ENCODE measurements around the gene ZNF189. TPM values are rescaled to one million over a fixed set of nuclear protein-coding genes. Genes with fewer than 3 reads are reported as not detected.
A peak's percentile ranks its signal among the peaks of the same experiment; 100 is the strongest.

ZNF189 gene
- total RNA-seq, 1 experiment from 2014 or later: 15.5 TPM

DNA sequence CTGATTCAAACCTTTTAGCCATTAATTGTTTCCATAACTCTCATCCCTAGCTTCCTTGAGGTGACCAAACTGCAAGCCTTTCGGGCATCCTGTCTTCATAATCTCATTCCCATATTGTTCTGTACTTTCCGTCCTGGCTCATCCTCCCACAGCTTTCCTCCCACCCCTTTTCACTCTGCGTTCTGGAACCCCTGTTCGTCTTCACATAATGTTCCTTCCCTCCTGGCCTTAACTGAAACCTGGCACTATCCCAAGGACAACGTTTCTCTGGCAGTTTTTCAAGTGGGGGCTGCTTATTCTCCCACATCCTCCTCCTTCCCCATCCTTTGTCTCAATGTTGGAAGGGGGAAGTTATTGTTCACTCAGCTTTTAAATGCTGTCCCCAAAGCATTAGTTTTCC, 1.5 kb downstream of the ZNF189 start:
- peaks cover 19% of the 10 kb centered on the region for H3K4me1 ChIP-seq (ENCODE audit: low read length)
- peak overlapping the region; percentile 75; the same call in 1 of the 2 replicates for H3K9ac ChIP-seq (ENCODE audit: low read length)
- no peaks in the 10 kb centered on the region for H4K20me1 ChIP-seq (ENCODE audit: insufficient read depth, low read depth, low read length)
- peak overlapping the region; percentile 79 for H3K4me3 ChIP-seq (ENCODE audit: low read length)
- H3K36me3 ChIP-seq (ENCODE audit: insufficient read depth, low read length): peaks cover 70% of the 10 kb centered on the region
- H3K27ac ChIP-seq (ENCODE audit: low read length): no peak overlapping the region
- peaks cover 67% of the 10 kb centered on the region for H3K79me2 ChIP-seq (ENCODE audit: low read length)
- peaks cover 32% of the 10 kb centered on the region for H3K9me3 ChIP-seq (ENCODE audit: low read length)
- H3K27me3 ChIP-seq (ENCODE audit: low read length): no peaks in the 10 kb centered on the region
- no peak for DNase-seq
- peak overlapping the region; percentile 88 for H3K4me2 ChIP-seq (ENCODE audit: low read depth, low read length, poor library complexity, severe bottlenecking)
- H3K9me2 ChIP-seq (replicated peaks; ENCODE audit: insufficient read depth, low read length): no peaks in the 10 kb centered on the region
- H2AFZ ChIP-seq (ENCODE audit: low read length): no peak overlapping the region

DNA sequence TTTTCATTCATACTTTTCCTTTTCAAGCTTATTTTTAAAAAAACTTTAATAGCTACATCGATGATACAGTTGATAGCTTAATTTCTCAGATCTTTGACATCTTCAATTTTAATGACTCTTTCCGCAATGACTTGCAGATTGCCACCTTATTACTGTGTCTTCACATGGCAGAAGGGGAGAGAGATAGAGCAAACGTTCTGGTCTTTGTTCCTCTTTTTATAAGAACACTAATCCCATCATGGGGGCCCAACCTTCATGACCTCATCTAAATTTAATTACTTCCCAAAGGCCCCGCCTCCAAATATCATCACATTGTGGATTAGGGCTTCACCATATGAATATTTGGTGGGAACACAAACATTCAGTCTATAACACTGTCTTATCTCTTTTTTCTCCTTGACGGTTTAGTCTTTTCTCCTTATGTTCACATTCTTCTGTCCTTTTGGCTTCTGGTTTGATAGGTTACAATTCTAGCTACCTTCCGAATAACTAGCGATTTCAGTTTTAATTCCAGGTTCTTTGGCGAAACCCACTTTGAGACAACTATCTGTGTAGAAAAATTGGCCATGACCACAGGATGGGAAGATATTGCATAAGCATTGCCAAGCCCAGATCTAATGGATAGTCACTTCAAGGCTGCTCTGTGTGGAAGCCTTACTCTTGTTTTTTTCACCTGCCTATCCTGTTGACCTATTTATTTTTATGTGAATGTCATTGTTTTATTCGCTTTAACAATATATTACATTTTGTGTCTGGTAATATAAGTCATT, 5.0 kb downstream of the ZNF189 start:
- no peak for DNase-seq
- Histone ChIP-seq H3K4me2 (ENCODE audit: low read depth, low read length, poor library complexity, severe bottlenecking) (no peak overlapping the region), H3K79me2 (ENCODE audit: low read length) (peaks cover 34% of the 10 kb centered on the region), H3K4me3 (ENCODE audit: low read length) (no peak overlapping the region), H2AFZ (ENCODE audit: low read length) (no peak overlapping the region), H3K9ac (ENCODE audit: low read length) (no peak overlapping the region), H3K27ac (ENCODE audit: low read length) (no peak overlapping the region), H3K9me3 (ENCODE audit: low read length) (peaks cover 51% of the 10 kb centered on the region), H3K9me2 (replicated peaks; ENCODE audit: insufficient read depth, low read length) (no peaks in the 10 kb centered on the region), H3K36me3 (ENCODE audit: insufficient read depth, low read length) (peaks cover 85% of the 10 kb centered on the region), H4K20me1 (ENCODE audit: insufficient read depth, low read depth, low read length) (no peaks in the 10 kb centered on the region), H3K27me3 (ENCODE audit: low read length) (no peaks in the 10 kb centered on the region), H3K4me1 (ENCODE audit: low read length) (peaks cover 13% of the 10 kb centered on the region)

DNA sequence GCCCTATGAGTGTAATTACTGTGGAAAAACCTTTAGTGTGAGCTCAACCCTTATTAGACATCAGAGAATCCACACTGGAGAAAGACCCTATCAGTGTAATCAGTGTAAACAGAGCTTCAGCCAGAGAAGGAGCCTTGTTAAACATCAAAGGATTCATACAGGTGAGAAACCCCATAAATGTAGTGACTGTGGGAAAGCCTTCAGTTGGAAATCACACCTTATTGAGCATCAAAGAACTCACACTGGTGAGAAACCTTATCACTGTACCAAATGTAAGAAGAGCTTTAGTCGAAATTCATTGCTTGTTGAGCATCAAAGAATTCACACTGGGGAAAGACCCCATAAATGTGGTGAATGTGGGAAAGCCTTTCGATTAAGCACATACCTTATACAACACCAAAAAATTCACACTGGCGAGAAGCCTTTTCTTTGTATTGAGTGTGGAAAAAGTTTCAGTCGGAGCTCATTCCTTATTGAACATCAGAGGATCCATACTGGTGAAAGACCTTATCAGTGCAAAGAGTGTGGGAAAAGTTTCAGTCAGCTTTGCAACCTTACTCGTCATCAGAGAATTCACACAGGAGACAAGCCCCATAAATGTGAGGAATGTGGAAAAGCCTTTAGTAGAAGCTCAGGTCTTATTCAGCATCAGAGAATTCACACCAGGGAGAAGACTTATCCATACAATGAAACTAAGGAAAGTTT, 9.9 kb downstream of the ZNF189 start:
- H3K9me2 ChIP-seq (replicated peaks; ENCODE audit: insufficient read depth, low read length): no peaks in the 10 kb centered on the region
- no peaks in the 10 kb centered on the region for H3K79me2 ChIP-seq (ENCODE audit: low read length)
- no peak overlapping the region for H3K4me2 ChIP-seq (ENCODE audit: low read depth, low read length, poor library complexity, severe bottlenecking)
- H3K4me3 ChIP-seq (ENCODE audit: low read length): no peak overlapping the region
- H3K9ac ChIP-seq (ENCODE audit: low read length): no peak overlapping the region
- H3K4me1 ChIP-seq (ENCODE audit: low read length): no peaks in the 10 kb centered on the region
- no peaks in the 10 kb centered on the region for H4K20me1 ChIP-seq (ENCODE audit: insufficient read depth, low read depth, low read length)
- H2AFZ ChIP-seq (ENCODE audit: low read length): no peak overlapping the region
- no peaks in the 10 kb centered on the region for H3K27me3 ChIP-seq (ENCODE audit: low read length)
- peaks cover 62% of the 10 kb centered on the region for H3K9me3 ChIP-seq (ENCODE audit: low read length)
- no peak for DNase-seq
- peaks cover 63% of the 10 kb centered on the region for H3K36me3 ChIP-seq (ENCODE audit: insufficient read depth, low read length)
- H3K27ac ChIP-seq (ENCODE audit: low read length): no peak overlapping the region

DNA sequence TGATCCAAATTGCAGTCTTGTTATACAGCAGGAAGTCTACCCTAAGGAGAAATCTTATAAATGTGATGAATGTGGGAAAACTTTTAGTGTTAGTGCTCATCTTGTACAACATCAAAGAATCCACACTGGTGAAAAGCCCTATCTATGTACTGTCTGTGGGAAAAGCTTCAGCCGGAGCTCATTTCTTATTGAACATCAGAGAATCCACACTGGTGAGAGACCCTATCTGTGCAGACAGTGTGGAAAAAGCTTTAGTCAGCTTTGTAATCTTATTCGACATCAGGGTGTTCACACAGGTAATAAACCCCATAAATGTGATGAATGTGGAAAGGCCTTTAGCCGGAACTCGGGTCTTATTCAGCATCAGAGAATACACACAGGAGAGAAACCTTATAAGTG, 10.4 kb downstream of the ZNF189 start:
- Histone ChIP-seq H3K4me3 (ENCODE audit: low read length) (no peak overlapping the region), H3K9me2 (replicated peaks; ENCODE audit: insufficient read depth, low read length) (no peaks in the 10 kb centered on the region), H3K36me3 (ENCODE audit: insufficient read depth, low read length) (peaks cover 57% of the 10 kb centered on the region), H3K79me2 (ENCODE audit: low read length) (no peaks in the 10 kb centered on the region), H2AFZ (ENCODE audit: low read length) (no peak overlapping the region), H3K9ac (ENCODE audit: low read length) (no peak overlapping the region), H3K27ac (ENCODE audit: low read length) (no peak overlapping the region), H3K4me1 (ENCODE audit: low read length) (no peaks in the 10 kb centered on the region), H3K27me3 (ENCODE audit: low read length) (no peaks in the 10 kb centered on the region), H3K9me3 (ENCODE audit: low read length) (peaks cover 56% of the 10 kb centered on the region), H4K20me1 (ENCODE audit: insufficient read depth, low read depth, low read length) (no peaks in the 10 kb centered on the region), H3K4me2 (ENCODE audit: low read depth, low read length, poor library complexity, severe bottlenecking) (no peak overlapping the region)
- no peak for DNase-seq

- Histone ChIP-seq H3K27me3 (ENCODE audit: low read length) (no peaks in the 10 kb centered on the region), H3K36me3 (ENCODE audit: insufficient read depth, low read length) (peaks cover 2% of the 10 kb centered on the region; the same call in 1 of the 2 replicates), H3K9ac (ENCODE audit: low read length) (no peak overlapping the region), H3K4me3 (ENCODE audit: low read length) (no peak overlapping the region), H3K27ac (ENCODE audit: low read length) (no peak overlapping the region), H2AFZ (ENCODE audit: low read length) (no peak overlapping the region), H3K9me2 (replicated peaks; ENCODE audit: insufficient read depth, low read length) (no peaks in the 10 kb centered on the region), H3K79me2 (ENCODE audit: low read length) (no peaks in the 10 kb centered on the region), H4K20me1 (ENCODE audit: insufficient read depth, low read depth, low read length) (no peaks in the 10 kb centered on the region), H3K9me3 (ENCODE audit: low read length) (peaks cover 17% of the 10 kb centered on the region), H3K4me2 (ENCODE audit: low read depth, low read length, poor library complexity, severe bottlenecking) (no peak overlapping the region), H3K4me1 (ENCODE audit: low read length) (no peaks in the 10 kb centered on the region)
- no peak for DNase-seq
These were observed 16.2 kb downstream of the ZNF189 start for GRCh38 chr9:101414839-101415238.

GRCh38 chr9:101415578-101415977, 16.9 kb downstream of the ZNF189 start:
- H3K4me3 ChIP-seq (ENCODE audit: low read length): no peak overlapping the region
- H3K79me2 ChIP-seq (ENCODE audit: low read length): no peaks in the 10 kb centered on the region
- no peak overlapping the region for H2AFZ ChIP-seq (ENCODE audit: low read length)
- H3K4me2 ChIP-seq (ENCODE audit: low read depth, low read length, poor library complexity, severe bottlenecking): no peak overlapping the region
- no peaks in the 10 kb centered on the region for H3K4me1 ChIP-seq (ENCODE audit: low read length)
- no peaks in the 10 kb centered on the region for H3K27me3 ChIP-seq (ENCODE audit: low read length)
- no peaks in the 10 kb centered on the region for H3K9me2 ChIP-seq (replicated peaks; ENCODE audit: insufficient read depth, low read length)
- no peak for DNase-seq
- H3K9ac ChIP-seq (ENCODE audit: low read length): no peak overlapping the region
- H3K9me3 ChIP-seq (ENCODE audit: low read length): peaks cover 10% of the 10 kb centered on the region
- H3K27ac ChIP-seq (ENCODE audit: low read length): no peak overlapping the region
- no peaks in the 10 kb centered on the region for H4K20me1 ChIP-seq (ENCODE audit: insufficient read depth, low read depth, low read length)
- H3K36me3 ChIP-seq (ENCODE audit: insufficient read depth, low read length): no peaks in the 10 kb centered on the region

- H3K9me2 ChIP-seq (replicated peaks; ENCODE audit: insufficient read depth, low read length): no peaks in the 10 kb centered on the region
- no peaks in the 10 kb centered on the region for H3K4me1 ChIP-seq (ENCODE audit: low read length)
- no peak overlapping the region for H3K9ac ChIP-seq (ENCODE audit: low read length)
- H3K27me3 ChIP-seq (ENCODE audit: low read length): no peaks in the 10 kb centered on the region
- DNase-seq: no peak
- no peaks in the 10 kb centered on the region for H3K79me2 ChIP-seq (ENCODE audit: low read length)
- no peak overlapping the region for H3K4me2 ChIP-seq (ENCODE audit: low read depth, low read length, poor library complexity, severe bottlenecking)
- H4K20me1 ChIP-seq (ENCODE audit: insufficient read depth, low read depth, low read length): no peaks in the 10 kb centered on the region
- H2AFZ ChIP-seq (ENCODE audit: low read length): no peak overlapping the region
- no peaks in the 10 kb centered on the region for H3K36me3 ChIP-seq (ENCODE audit: insufficient read depth, low read length)
- H3K9me3 ChIP-seq (ENCODE audit: low read length): peaks cover 3% of the 10 kb centered on the region; the same call in 1 of the 2 replicates
- no peak overlapping the region for H3K27ac ChIP-seq (ENCODE audit: low read length)
- no peak overlapping the region for H3K4me3 ChIP-seq (ENCODE audit: low read length)
These were observed 18.7 kb downstream of the ZNF189 start for GRCh38 chr9:101417389-101417788.

GRCh38 chr9:101417977-101418376, 19.3 kb downstream of the ZNF189 start:
- Histone ChIP-seq H3K36me3 (ENCODE audit: insufficient read depth, low read length) (no peaks in the 10 kb centered on the region), H3K79me2 (ENCODE audit: low read length) (no peaks in the 10 kb centered on the region), H3K9me3 (ENCODE audit: low read length) (peaks cover 2% of the 10 kb centered on the region; the same call in 1 of the 2 replicates), H3K27me3 (ENCODE audit: low read length) (no peaks in the 10 kb centered on the region), H3K4me3 (ENCODE audit: low read length) (no peak overlapping the region), H3K4me2 (ENCODE audit: low read depth, low read length, poor library complexity, severe bottlenecking) (no peak overlapping the region), H3K4me1 (ENCODE audit: low read length) (no peaks in the 10 kb centered on the region), H2AFZ (ENCODE audit: low read length) (no peak overlapping the region), H4K20me1 (ENCODE audit: insufficient read depth, low read depth, low read length) (no peaks in the 10 kb centered on the region), H3K9me2 (replicated peaks; ENCODE audit: insufficient read depth, low read length) (no peaks in the 10 kb centered on the region), H3K27ac (ENCODE audit: low read length) (no peak overlapping the region), H3K9ac (ENCODE audit: low read length) (no peak overlapping the region)
- DNase-seq: no peak

Measured in Karpas-422 (cell line).